Breast epithelium (tissue), 4 donors: ENCODE data around the gene ELOB. TPM values are rescaled to one million over a fixed set of nuclear protein-coding genes. Genes with fewer than 3 reads are reported as not detected.
A peak's percentile ranks its signal among the peaks of the same experiment; 100 is the strongest.

Experiments
- DNase-seq, 2 donors: peaks; one replicate each; pipeline ENCODE4 v3.0.0-alpha.2; 2019; ENCODE audit warnings: low spot score in 2 of 2
- H3K27ac ChIP-seq, 2 donors: fragments of 200-600 bp; sonication (generic) in 1 of 2; one replicate each; pipeline ENCODE4 v1.5.1; 2016 to 2019; ENCODE audit warnings: mild to moderate bottlenecking in 1 of 2
- H3K27me3 ChIP-seq, 2 donors: fragments of 200-600 bp; sonication (generic) in 1 of 2; one replicate each; pipeline versions ENCODE4 v1.5.1 to v1.6.0; 2017 to 2019; ENCODE audit warnings: control low read depth in 1 of 2, mild to moderate bottlenecking in 1 of 2
- H3K36me3 ChIP-seq: fragments of 200-600 bp; one replicate; pipeline ENCODE4 v1.5.1; 2019
- H3K4me1 ChIP-seq, 2 donors: fragments of 200-600 bp; sonication (generic); one replicate each; pipeline ENCODE4 v1.5.1; 2016 to 2019; ENCODE audit warnings: control low read depth in 1 of 2
- H3K4me3 ChIP-seq, 3 donors: fragments of 200-600 bp; sonication (generic); 1 replicate in 2 of 3; 2 replicates in 1 of 3; pipeline ENCODE4 v1.5.1; 2016 to 2019; ENCODE audit warnings: mild to moderate bottlenecking in 3 of 3, moderate library complexity in 2 of 3
- H3K9me3 ChIP-seq, 2 donors: fragments of 200-600 bp; sonication (generic) in 1 of 2; one replicate each; pipeline ENCODE4 v1.5.1; 2016 to 2019; ENCODE audit warnings: control low read depth in 1 of 2
- POLR2A ChIP-seq: fragments of 450-650 bp; IDR thresholded peaks from one replicate; pipeline ENCODE4 v1.6.1; 2016; ENCODE audit warnings: antibody characterized with exemption, mild to moderate bottlenecking, moderate library complexity
- POLR2AphosphoS5 ChIP-seq, 3 donors: sonication (generic); formaldehyde crosslinking; IDR thresholded peaks; one replicate each; pipeline ENCODE4 v1.6.1; 2017; ENCODE audit warnings: antibody characterized with exemption in 3 of 3
- intact Hi-C: fragments of 100-400 bp; cut with DNase I; formaldehyde crosslinking; loops from one replicate; pipeline ENCODE4 v1.15.1; 2023; ENCODE audit warnings: low total_unique reads
- total RNA-seq, 3 donors: library from RNA; depleted of rRNA; stranded (reverse); fragments of >200 nt; gene quantifications; one replicate each; pipeline ENCODE4 v1.1.0, GENCODE V29; 2016
- TF ChIP-seq, protein P1 (sequence below), 3 donors: fragments of 450-650 bp; IDR thresholded peaks; one replicate each; pipeline ENCODE4 v1.5.1; 2016 to 2017; ENCODE audit warnings: antibody characterized with exemption in 3 of 3, mild to moderate bottlenecking in 3 of 3, moderate library complexity in 3 of 3

ELOB gene
- total RNA-seq, 3 donors from 2014 or later = 147 to 292 (median 230) TPM

DNA sequence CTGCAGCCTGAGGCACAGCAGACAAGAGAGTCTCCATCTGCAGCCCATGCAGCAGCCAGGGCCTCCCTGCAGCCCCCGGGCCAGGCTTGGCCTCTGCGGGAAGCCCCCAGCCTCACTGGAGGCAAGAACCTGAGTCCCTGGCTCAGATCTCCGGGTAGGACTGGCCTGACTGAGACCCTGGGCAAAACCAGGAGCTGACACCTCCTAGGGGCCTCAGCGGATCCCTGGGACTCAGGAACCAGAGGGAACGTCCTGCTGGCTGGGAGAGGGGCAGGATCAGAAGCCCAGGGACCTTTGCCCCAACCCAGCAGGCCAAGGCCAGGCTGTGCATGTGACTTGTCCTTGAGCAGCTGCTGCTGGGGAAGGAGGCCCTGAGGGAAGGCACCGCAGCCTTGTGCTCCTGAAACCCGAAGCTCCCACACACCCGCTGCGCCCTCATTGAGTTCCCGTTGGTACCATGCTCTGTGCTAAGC, 38.3 kb upstream of the ELOB start:
- Histone ChIP-seq H3K27me3 (peaks cover 0 to 3% of the 10 kb centered on the region in 2 donors), H3K9me3 (no peaks in the 10 kb centered on the region), H3K4me1 (peaks cover 6 to 9% of the 10 kb centered on the region in 2 donors), H3K36me3 (no peaks in the 10 kb centered on the region), H3K4me3 (no peak overlapping the region), H3K27ac (no peak overlapping the region)
- TF ChIP-seq POLR2AphosphoS5 (IDR thresholded peaks at IDR 0.05) = no peak
- TF ChIP-seq, protein P1, sequence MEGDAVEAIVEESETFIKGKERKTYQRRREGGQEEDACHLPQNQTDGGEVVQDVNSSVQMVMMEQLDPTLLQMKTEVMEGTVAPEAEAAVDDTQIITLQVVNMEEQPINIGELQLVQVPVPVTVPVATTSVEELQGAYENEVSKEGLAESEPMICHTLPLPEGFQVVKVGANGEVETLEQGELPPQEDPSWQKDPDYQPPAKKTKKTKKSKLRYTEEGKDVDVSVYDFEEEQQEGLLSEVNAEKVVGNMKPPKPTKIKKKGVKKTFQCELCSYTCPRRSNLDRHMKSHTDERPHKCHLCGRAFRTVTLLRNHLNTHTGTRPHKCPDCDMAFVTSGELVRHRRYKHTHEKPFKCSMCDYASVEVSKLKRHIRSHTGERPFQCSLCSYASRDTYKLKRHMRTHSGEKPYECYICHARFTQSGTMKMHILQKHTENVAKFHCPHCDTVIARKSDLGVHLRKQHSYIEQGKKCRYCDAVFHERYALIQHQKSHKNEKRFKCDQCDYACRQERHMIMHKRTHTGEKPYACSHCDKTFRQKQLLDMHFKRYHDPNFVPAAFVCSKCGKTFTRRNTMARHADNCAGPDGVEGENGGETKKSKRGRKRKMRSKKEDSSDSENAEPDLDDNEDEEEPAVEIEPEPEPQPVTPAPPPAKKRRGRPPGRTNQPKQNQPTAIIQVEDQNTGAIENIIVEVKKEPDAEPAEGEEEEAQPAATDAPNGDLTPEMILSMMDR (IDR thresholded peaks at IDR 0.05) = no peak
- no peak for TF ChIP-seq POLR2A
- intact Hi-C loops = no loop called here
- peak in 1 of 2 donors; percentile 43 for DNase-seq

DNA sequence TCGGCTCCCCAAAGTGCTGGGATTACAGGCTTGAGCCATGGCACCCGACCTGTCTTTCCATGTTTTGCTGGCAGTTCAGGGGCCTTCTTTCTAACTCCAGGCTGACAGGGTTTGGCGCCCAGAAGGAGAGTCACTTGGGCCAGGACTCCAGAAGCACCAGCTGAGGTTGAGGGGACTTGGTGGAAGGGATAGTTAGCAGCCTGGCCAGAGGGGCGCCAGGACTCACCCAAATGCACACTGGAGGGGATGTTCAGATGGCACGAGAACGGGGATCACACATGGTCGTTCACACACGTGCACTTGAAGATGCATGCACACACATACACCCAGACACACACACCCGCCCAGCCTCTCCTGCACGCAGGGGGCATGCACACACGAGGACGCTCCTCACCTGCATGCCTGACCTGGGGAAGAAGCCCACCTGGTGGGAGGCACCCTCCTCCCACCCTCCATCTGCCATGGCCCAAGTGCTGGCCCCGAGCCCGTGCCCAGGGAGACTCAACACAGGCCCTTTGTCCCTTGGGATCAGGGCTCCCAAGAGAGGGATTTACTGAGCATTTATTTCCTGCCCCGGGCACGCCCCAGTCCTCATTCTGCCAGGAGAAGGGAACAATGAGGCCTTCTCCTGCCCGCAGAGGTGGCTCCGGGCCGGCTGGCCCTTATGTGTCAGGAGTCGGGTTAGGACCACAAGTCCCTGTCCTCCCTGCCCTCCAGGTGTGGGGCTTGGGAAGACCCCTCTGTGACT, 37.6 kb upstream of the ELOB start:
- TF ChIP-seq, protein P1 (IDR thresholded peaks at IDR 0.05) = no peak
- no peak for TF ChIP-seq POLR2A
- no peak for TF ChIP-seq POLR2AphosphoS5 (IDR thresholded peaks at IDR 0.05)
- Histone ChIP-seq H3K27ac (no peak overlapping the region), H3K36me3 (no peaks in the 10 kb centered on the region), H3K27me3 (peaks cover 0 to 3% of the 10 kb centered on the region in 2 donors), H3K9me3 (no peaks in the 10 kb centered on the region), H3K4me1 (peaks cover 6 to 9% of the 10 kb centered on the region in 2 donors), H3K4me3 (no peak overlapping the region)
- peak in 1 of 2 donors; percentile 41 for DNase-seq
- intact Hi-C loops = no loop called here

DNA sequence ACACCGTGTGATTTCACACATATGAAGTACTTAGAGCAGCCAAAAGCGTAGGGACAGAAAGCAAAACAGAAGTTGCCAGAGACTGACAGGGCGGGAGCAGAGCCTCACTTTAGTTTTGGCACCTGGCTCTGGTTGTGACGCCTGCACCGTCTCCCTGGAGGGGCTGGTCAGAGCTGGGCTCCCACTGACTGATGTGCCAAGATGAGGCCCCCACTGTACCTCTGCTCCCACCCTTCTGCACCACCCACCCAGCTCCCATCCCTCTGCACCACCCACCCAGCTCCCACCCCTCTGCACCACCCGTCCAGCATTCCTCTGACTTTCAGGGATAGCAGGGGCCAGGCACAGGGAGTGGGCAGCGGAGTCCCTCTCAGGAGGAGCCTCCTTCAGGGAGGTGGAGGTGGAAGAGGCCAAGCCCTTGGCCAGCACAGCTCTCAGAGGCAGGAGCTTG, 36.7 kb upstream of the ELOB start:
- no peaks in the 10 kb centered on the region for H3K36me3 ChIP-seq
- no peak overlapping the region for H3K27ac ChIP-seq
- H3K4me1 ChIP-seq = peaks cover 6 to 9% of the 10 kb centered on the region in 2 donors
- peak in 1 of 2 donors; percentile 43 for DNase-seq
- intact Hi-C loops = no loop called here
- H3K4me3 ChIP-seq = no peak overlapping the region
- TF ChIP-seq POLR2AphosphoS5 (IDR thresholded peaks at IDR 0.05) (no peak), POLR2A (no peak)
- TF ChIP-seq, protein P1 (IDR thresholded peaks at IDR 0.05) = no peak
- H3K9me3 ChIP-seq = no peaks in the 10 kb centered on the region
- peaks cover 0 to 3% of the 10 kb centered on the region in 2 donors for H3K27me3 ChIP-seq

DNA sequence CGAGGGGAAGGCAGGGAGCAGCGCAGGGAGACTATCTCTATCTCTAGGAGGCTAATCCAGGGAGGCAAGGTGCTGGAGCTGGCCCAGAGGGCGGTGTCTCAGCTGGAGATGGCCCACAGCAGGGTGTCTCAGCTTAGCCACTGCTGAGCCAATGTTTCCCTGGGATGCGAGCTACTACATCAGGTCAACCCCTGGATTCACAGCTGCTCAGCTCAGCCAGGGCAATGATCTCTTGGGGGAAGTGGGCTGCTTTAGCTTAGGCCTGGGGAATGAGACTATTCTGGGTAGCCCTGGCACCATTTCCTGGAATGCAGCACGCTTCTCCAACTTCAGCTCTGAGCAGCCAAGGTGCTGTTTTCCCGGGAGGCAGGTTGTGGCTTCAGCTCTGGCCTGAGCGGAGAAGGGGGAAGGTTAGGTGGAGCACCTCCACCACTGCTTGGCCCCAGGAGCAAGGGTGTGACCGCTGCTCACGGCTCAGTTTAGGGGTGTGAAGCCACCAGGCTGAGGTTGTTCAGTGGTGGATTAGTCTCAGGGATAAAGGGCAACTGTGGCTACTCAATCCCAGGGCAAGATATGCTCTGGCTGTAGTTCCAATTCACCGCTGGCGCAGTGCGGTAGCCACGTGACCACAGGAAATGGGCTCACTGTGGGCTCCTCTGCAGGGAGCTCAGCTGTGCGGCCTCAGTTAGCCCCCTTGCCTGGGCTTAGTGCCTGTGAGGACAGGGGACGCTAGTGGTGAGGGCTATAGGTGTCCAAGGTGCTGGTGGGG, 34.8 kb upstream of the ELOB start:
- Histone ChIP-seq H3K27me3 (peaks cover 0 to 3% of the 10 kb centered on the region in 2 donors), H3K27ac (peak overlapping the region; percentile 17 to 32), H3K36me3 (no peaks in the 10 kb centered on the region), H3K4me3 (no peak overlapping the region), H3K4me1 (peaks cover 6 to 9% of the 10 kb centered on the region in 2 donors), H3K9me3 (no peaks in the 10 kb centered on the region)
- intact Hi-C loops = no loop called here
- TF ChIP-seq, protein P1 (IDR thresholded peaks at IDR 0.05) = no peak
- TF ChIP-seq POLR2A = no peak
- TF ChIP-seq POLR2AphosphoS5 (IDR thresholded peaks at IDR 0.05) = no peak
- peak; percentile 43 to 51 for DNase-seq
